ENCODE data around the gene SRCAP.

The SRCAP gene

GRCh38 chr16:30652718-30653117, 46.3 kb upstream of the SRCAP start:
- 96% methylated on average over 17 of the region's 18 CpGs for WGBS (ENCODE audit: insufficient coverage)
- no peak for DNase-seq
- CTCF ChIA-PET, result no interaction called here
- H3K27ac ChIP-seq (ENCODE audit: insufficient read depth in 1 of 2, low read depth in 1 of 2, low read length in 2 of 2, poor library complexity in 1 of 2, severe bottlenecking in 2 of 2), result peak overlapping the region in 1 of 2 experiments; percentile 57
- H3K9me3 ChIP-seq (ENCODE audit: control extremely low read depth in 1 of 5, control insufficient read depth in 4 of 5, insufficient read depth in 2 of 5, low read depth in 1 of 5, low read length in 4 of 5), result no peaks in the 10 kb centered on the region
- H3K36me3 ChIP-seq (ENCODE audit: control insufficient read depth in 4 of 4, insufficient read depth in 4 of 4, low read length in 3 of 4), result peaks cover 7 to 45% (median 37%) of the 10 kb centered on the region in 4 experiments
- no peak overlapping the region for H3K4me3 ChIP-seq (ENCODE audit: control insufficient read depth in 1 of 7, extremely low read depth in 1 of 7, insufficient read depth in 4 of 7, low read depth in 2 of 7, low read length in 6 of 7)
- peaks cover 8 to 48% (median 42%) of the 10 kb centered on the region in 4 experiments for H3K4me1 ChIP-seq (ENCODE audit: control extremely low read depth in 1 of 4, control insufficient read depth in 4 of 4, insufficient read depth in 4 of 4, low read length in 3 of 4)
- POLR2A ChIA-PET, result no interaction called here
- H3K27me3 ChIP-seq (replicated peaks in 2 of 5; ENCODE audit: control insufficient read depth in 4 of 5, insufficient read depth in 5 of 5, low read length in 4 of 5), result no peaks in the 10 kb centered on the region

- no peak overlapping the region for H3K27ac ChIP-seq (ENCODE audit: insufficient read depth in 1 of 2, low read depth in 1 of 2, low read length in 2 of 2, poor library complexity in 1 of 2, severe bottlenecking in 2 of 2)
- H3K27me3 ChIP-seq (replicated peaks in 2 of 5; ENCODE audit: control insufficient read depth in 4 of 5, insufficient read depth in 5 of 5, low read length in 4 of 5), result no peaks in the 10 kb centered on the region
- no peak for DNase-seq
- H3K4me3 ChIP-seq (ENCODE audit: control insufficient read depth in 1 of 7, extremely low read depth in 1 of 7, insufficient read depth in 4 of 7, low read depth in 2 of 7, low read length in 6 of 7), result no peak overlapping the region
- ChIA-PET CTCF (interaction anchor here (1.5 to 2.6 kb wide), 3 partner anchors 19 to 38 kb away, joined by 4 to 12 read pairs (median 4); no protein-coding TSS in a partner anchor), POLR2A (no interaction called here)
- no peaks in the 10 kb centered on the region for H3K9me3 ChIP-seq (ENCODE audit: control extremely low read depth in 1 of 5, control insufficient read depth in 4 of 5, insufficient read depth in 2 of 5, low read depth in 1 of 5, low read length in 4 of 5)
- 92% methylated on average over 16 of the region's 18 CpGs for WGBS (ENCODE audit: insufficient coverage)
- peaks cover 7 to 45% (median 37%) of the 10 kb centered on the region in 4 experiments for H3K36me3 ChIP-seq (ENCODE audit: control insufficient read depth in 4 of 4, insufficient read depth in 4 of 4, low read length in 3 of 4)
- H3K4me1 ChIP-seq (ENCODE audit: control extremely low read depth in 1 of 4, control insufficient read depth in 4 of 4, insufficient read depth in 4 of 4, low read length in 3 of 4), result peaks cover 8 to 39% (median 32%) of the 10 kb centered on the region in 4 experiments
These were observed 44.1 kb upstream of the SRCAP start for GRCh38 chr16:30654856-30655255.

GRCh38 chr16:30655815-30656347, 43.1 kb upstream of the SRCAP start:
- WGBS (ENCODE audit: insufficient coverage), result 97% methylated on average over 11 of the region's 12 CpGs
- Histone ChIP-seq H3K27ac (ENCODE audit: insufficient read depth in 1 of 2, low read depth in 1 of 2, low read length in 2 of 2, poor library complexity in 1 of 2, severe bottlenecking in 2 of 2) (no peak overlapping the region), H3K9me3 (ENCODE audit: control extremely low read depth in 1 of 5, control insufficient read depth in 4 of 5, insufficient read depth in 2 of 5, low read depth in 1 of 5, low read length in 4 of 5) (no peaks in the 10 kb centered on the region), H3K4me1 (ENCODE audit: control extremely low read depth in 1 of 4, control insufficient read depth in 4 of 4, insufficient read depth in 4 of 4, low read length in 3 of 4) (peaks cover 8 to 43% (median 38%) of the 10 kb centered on the region in 4 experiments), H3K27me3 (replicated peaks in 2 of 5; ENCODE audit: control insufficient read depth in 4 of 5, insufficient read depth in 5 of 5, low read length in 4 of 5) (no peaks in the 10 kb centered on the region), H3K4me3 (ENCODE audit: control insufficient read depth in 1 of 7, extremely low read depth in 1 of 7, insufficient read depth in 4 of 7, low read depth in 2 of 7, low read length in 6 of 7) (peak overlapping the region in 1 of 7 experiments; percentile 2), H3K36me3 (ENCODE audit: control insufficient read depth in 4 of 4, insufficient read depth in 4 of 4, low read length in 3 of 4) (peaks cover 7 to 45% (median 38%) of the 10 kb centered on the region in 4 experiments)
- CTCF ChIA-PET, result interaction anchor here (0.8 to 2.6 kb wide), 4 partner anchors 29 to 45 kb away, joined by 3 to 12 read pairs (median 7); partner anchors contain the start of gene ZNF689
- POLR2A ChIA-PET, result no interaction called here
- DNase-seq, result no peak

GRCh38 chr16:30656388-30656787, 42.6 kb upstream of the SRCAP start:
- Histone ChIP-seq H3K27ac (ENCODE audit: insufficient read depth in 1 of 2, low read depth in 1 of 2, low read length in 2 of 2, poor library complexity in 1 of 2, severe bottlenecking in 2 of 2) (peak overlapping the region in 1 of 2 experiments; percentile 75), H3K4me1 (ENCODE audit: control extremely low read depth in 1 of 4, control insufficient read depth in 4 of 4, insufficient read depth in 4 of 4, low read length in 3 of 4) (peaks cover 12 to 46% (median 42%) of the 10 kb centered on the region in 4 experiments), H3K27me3 (replicated peaks in 2 of 5; ENCODE audit: control insufficient read depth in 4 of 5, insufficient read depth in 5 of 5, low read length in 4 of 5) (no peaks in the 10 kb centered on the region), H3K4me3 (ENCODE audit: control insufficient read depth in 1 of 7, extremely low read depth in 1 of 7, insufficient read depth in 4 of 7, low read depth in 2 of 7, low read length in 6 of 7) (no peak overlapping the region), H3K9me3 (ENCODE audit: control extremely low read depth in 1 of 5, control insufficient read depth in 4 of 5, insufficient read depth in 2 of 5, low read depth in 1 of 5, low read length in 4 of 5) (no peaks in the 10 kb centered on the region), H3K36me3 (ENCODE audit: control insufficient read depth in 4 of 4, insufficient read depth in 4 of 4, low read length in 3 of 4) (peaks cover 7 to 50% (median 42%) of the 10 kb centered on the region in 4 experiments)
- ChIA-PET CTCF (interaction anchor here (0.8 to 2.6 kb wide), 5 partner anchors 28 to 46 kb away, joined by 3 to 12 read pairs (median 4); partner anchors contain the start of gene ZNF689), POLR2A (no interaction called here)
- DNase-seq, result no peak
- WGBS (ENCODE audit: insufficient coverage), result 100% methylated on average over 7 of the region's 8 CpGs

GRCh38 chr16:30656974-30657865, 41.8 kb upstream of the SRCAP start:
- Histone ChIP-seq H3K27me3 (replicated peaks in 2 of 5; ENCODE audit: control insufficient read depth in 4 of 5, insufficient read depth in 5 of 5, low read length in 4 of 5) (no peaks in the 10 kb centered on the region), H3K36me3 (ENCODE audit: control insufficient read depth in 4 of 4, insufficient read depth in 4 of 4, low read length in 3 of 4) (peaks cover 10 to 58% (median 50%) of the 10 kb centered on the region in 4 experiments), H3K27ac (ENCODE audit: insufficient read depth in 1 of 2, low read depth in 1 of 2, low read length in 2 of 2, poor library complexity in 1 of 2, severe bottlenecking in 2 of 2) (peak overlapping the region; percentile 30 to 75), H3K4me1 (ENCODE audit: control extremely low read depth in 1 of 4, control insufficient read depth in 4 of 4, insufficient read depth in 4 of 4, low read length in 3 of 4) (peaks cover 10 to 47% (median 41%) of the 10 kb centered on the region in 4 experiments), H3K9me3 (ENCODE audit: control extremely low read depth in 1 of 5, control insufficient read depth in 4 of 5, insufficient read depth in 2 of 5, low read depth in 1 of 5, low read length in 4 of 5) (no peaks in the 10 kb centered on the region), H3K4me3 (ENCODE audit: control insufficient read depth in 1 of 7, extremely low read depth in 1 of 7, insufficient read depth in 4 of 7, low read depth in 2 of 7, low read length in 6 of 7) (peak overlapping the region; percentile 16 to 82 (median 64))
- WGBS (ENCODE audit: insufficient coverage), result 42% methylated on average over 30 of the region's 32 CpGs
- ChIA-PET POLR2A (interaction anchor here (4.4 kb wide), 1 partner anchor 36 kb away, joined by 43 read pairs; no protein-coding TSS in a partner anchor), CTCF (interaction anchor here (0.8 to 2.2 kb wide), 3 partner anchors 37 to 40 kb away, joined by 4 to 10 read pairs (median 8); no protein-coding TSS in a partner anchor)
- no peak for DNase-seq

- POLR2A ChIA-PET, result interaction anchor here (1.0 to 4.4 kb wide), 7 partner anchors 8 to 244 kb away, joined by 3 to 43 read pairs (median 6); partner anchors contain the start of genes PRR14 and SRCAP
- Histone ChIP-seq H3K9me3 (ENCODE audit: control extremely low read depth in 1 of 5, control insufficient read depth in 4 of 5, insufficient read depth in 2 of 5, low read depth in 1 of 5, low read length in 4 of 5) (no peaks in the 10 kb centered on the region), H3K27me3 (replicated peaks in 2 of 5; ENCODE audit: control insufficient read depth in 4 of 5, insufficient read depth in 5 of 5, low read length in 4 of 5) (no peaks in the 10 kb centered on the region), H3K4me1 (ENCODE audit: control extremely low read depth in 1 of 4, control insufficient read depth in 4 of 4, insufficient read depth in 4 of 4, low read length in 3 of 4) (peaks cover 8 to 38% (median 35%) of the 10 kb centered on the region in 4 experiments), H3K27ac (ENCODE audit: insufficient read depth in 1 of 2, low read depth in 1 of 2, low read length in 2 of 2, poor library complexity in 1 of 2, severe bottlenecking in 2 of 2) (peak within 1 kb of the TSS; percentile 100), H3K4me3 (ENCODE audit: control insufficient read depth in 1 of 7, extremely low read depth in 1 of 7, insufficient read depth in 4 of 7, low read depth in 2 of 7, low read length in 6 of 7) (peak within 1 kb of the TSS; percentile 86 to 94 (median 90)), H3K36me3 (ENCODE audit: control insufficient read depth in 4 of 4, insufficient read depth in 4 of 4, low read length in 3 of 4) (peaks cover 13 to 59% (median 52%) of the 10 kb centered on the region in 4 experiments)
- DNase-seq, result peak; percentile 100
- CTCF ChIA-PET, result interaction anchor here (0.6 to 4.6 kb wide), 9 partner anchors 9 to 197 kb away, joined by 3 to 31 read pairs (median 3); no protein-coding TSS in a partner anchor
- under 1% methylated on average over 61 of the region's 86 CpGs for WGBS (ENCODE audit: insufficient coverage)
These were observed 40.9 kb upstream of the SRCAP start, which contains the start of gene FBRS for GRCh38 chr16:30657866-30658730. Gene FBRS (plus strand): TSS chr16:30658431. CDS start chr16:30659519, 1,088 bp downstream.
